ENCODE data around the gene MOCS1. TPM values are rescaled to one million over a fixed set of nuclear protein-coding genes. Genes with fewer than 3 reads are reported as not detected.

The MOCS1 gene
- total and polyA plus RNA-seq, 4 donors: 10.3 to 23.0 (median 19.2) TPM

GRCh38 chr6:39887692-39888450, 46.4 kb downstream of the MOCS1 start:
- WGBS, 2 donors: 26 to 32% methylated on average over 14 of the region's 14 CpGs

GRCh38 chr6:39886871-39887270, 47.4 kb downstream of the MOCS1 start:
- Histone ChIP-seq H3K4me3 (no peak overlapping the region), H3K36me3 (ENCODE audit: control insufficient read depth in 4 of 4, insufficient read depth in 4 of 4, low read length in 4 of 4) (peaks cover 0 to 8% (median 1%) of the 10 kb centered on the region in 4 donors), H3K9me3 (ENCODE audit: control insufficient read depth in 4 of 4, insufficient read depth in 3 of 4, low read length in 3 of 4) (no peaks in the 10 kb centered on the region), H3K27ac (ENCODE audit: low read depth in 1 of 2, low read length in 1 of 2) (peak overlapping the region in 1 of 2 donors; percentile 63), H3K4me1 (ENCODE audit: control insufficient read depth in 5 of 5, insufficient read depth in 5 of 5, low read length in 5 of 5) (peaks cover 0 to 17% (median 14%) of the 10 kb centered on the region in 5 donors), H3K27me3 (ENCODE audit: control insufficient read depth in 3 of 3, insufficient read depth in 3 of 3, low read length in 2 of 3) (no peaks in the 10 kb centered on the region), H3K9ac (ENCODE audit: insufficient read depth in 1 of 2, low read length in 2 of 2) (no peak overlapping the region)
- DNase-seq (no peak), ATAC-seq (ENCODE audit: insufficient read depth, low FRiP score) (no peak)
- TF ChIP-seq CTCF (IDR thresholded peaks at IDR 0.05; ENCODE audit: control extremely low read depth, extremely low read depth): no peak
- 76 to 95% methylated on average over 2 of the region's 2 CpGs for WGBS, 2 donors

More at GRCh38 chr6:39887692-39888450, 46.4 kb downstream of the MOCS1 start:
- Histone ChIP-seq H3K36me3 (ENCODE audit: control insufficient read depth in 4 of 4, insufficient read depth in 4 of 4, low read length in 4 of 4) (peaks cover 0 to 16% (median 1%) of the 10 kb centered on the region in 4 donors), H3K9me3 (ENCODE audit: control insufficient read depth in 4 of 4, insufficient read depth in 3 of 4, low read length in 3 of 4) (no peaks in the 10 kb centered on the region), H3K4me1 (ENCODE audit: control insufficient read depth in 5 of 5, insufficient read depth in 5 of 5, low read length in 5 of 5) (peaks cover 0 to 12% (median 7%) of the 10 kb centered on the region in 5 donors), H3K27ac (ENCODE audit: low read depth in 1 of 2, low read length in 1 of 2) (peak overlapping the region; percentile 37 to 63), H3K4me3 (no peak overlapping the region), H3K27me3 (ENCODE audit: control insufficient read depth in 3 of 3, insufficient read depth in 3 of 3, low read length in 2 of 3) (no peaks in the 10 kb centered on the region), H3K9ac (ENCODE audit: insufficient read depth in 1 of 2, low read length in 2 of 2) (no peak overlapping the region)
- DNase-seq: peak; percentile 59 to 74 (median 67)
- ATAC-seq (ENCODE audit: insufficient read depth, low FRiP score): no peak
- TF ChIP-seq CTCF (IDR thresholded peaks at IDR 0.05; ENCODE audit: control extremely low read depth, extremely low read depth): no peak

GRCh38 chr6:39885691-39886090, 48.6 kb downstream of the MOCS1 start:
- no peak for ATAC-seq (ENCODE audit: insufficient read depth, low FRiP score)
- Histone ChIP-seq H3K36me3 (ENCODE audit: control insufficient read depth in 4 of 4, insufficient read depth in 4 of 4, low read length in 4 of 4) (peaks cover 0 to 7% (median 2%) of the 10 kb centered on the region in 4 donors), H3K9ac (ENCODE audit: insufficient read depth in 1 of 2, low read length in 2 of 2) (no peak overlapping the region), H3K9me3 (ENCODE audit: control insufficient read depth in 4 of 4, insufficient read depth in 3 of 4, low read length in 3 of 4) (no peaks in the 10 kb centered on the region), H3K27me3 (ENCODE audit: control insufficient read depth in 3 of 3, insufficient read depth in 3 of 3, low read length in 2 of 3) (no peaks in the 10 kb centered on the region), H3K27ac (ENCODE audit: low read depth in 1 of 2, low read length in 1 of 2) (no peak overlapping the region), H3K4me3 (no peak overlapping the region), H3K4me1 (ENCODE audit: control insufficient read depth in 5 of 5, insufficient read depth in 5 of 5, low read length in 5 of 5) (peaks cover 0 to 20% (median 16%) of the 10 kb centered on the region in 5 donors)
- 89 to 91% methylated on average over 7 of the region's 7 CpGs for WGBS, 2 donors
- DNase-seq: no peak
- no peak for TF ChIP-seq CTCF (IDR thresholded peaks at IDR 0.05; ENCODE audit: control extremely low read depth, extremely low read depth)

All from lung (tissue), 12 donors.